GM04503 (cell line): ENCODE results near the gene PRKAG2.
"Not testable (repeated sequence)": the region's sequence is repeated elsewhere in the genome, so short reads cannot be mapped to it uniquely, and the experiment has no call there.

Experiments used
- DNase-seq: peaks from one replicate; pipeline ENCODE4 v3.0.0-alpha.2; 2012; ENCODE audit warnings: low read depth

Gene PRKAG2

DNA sequence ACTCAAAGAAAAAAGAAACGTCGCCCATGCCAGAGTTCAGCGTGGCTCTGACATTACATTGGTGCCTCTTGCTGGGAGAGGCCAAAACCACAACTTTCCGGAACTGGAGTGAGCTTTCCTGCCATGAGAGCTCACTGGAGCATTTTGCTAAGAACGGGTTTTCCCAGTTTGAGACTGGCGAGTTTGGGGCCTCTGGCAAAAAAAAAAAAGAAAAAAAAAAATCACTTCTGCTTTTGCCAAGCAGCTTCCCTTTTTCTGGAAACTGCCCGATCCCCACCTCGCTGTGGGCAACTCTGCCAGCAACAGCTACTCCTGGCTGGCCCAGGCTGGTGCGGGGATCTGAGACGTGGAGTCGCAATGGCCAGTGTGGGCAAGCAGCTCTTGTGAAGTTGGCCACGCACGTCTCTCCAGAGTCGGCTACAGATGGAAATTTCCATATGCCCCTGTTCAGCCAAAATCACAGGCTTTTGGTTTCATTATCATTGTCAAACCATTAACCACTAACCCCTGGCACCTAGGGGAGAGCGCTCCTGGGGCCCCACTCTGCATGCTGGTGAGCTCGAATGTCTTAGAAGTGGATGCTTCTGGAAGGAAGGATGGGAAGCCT is 25.7 kb downstream of the PRKAG2 start:
- no peak for DNase-seq

DNA sequence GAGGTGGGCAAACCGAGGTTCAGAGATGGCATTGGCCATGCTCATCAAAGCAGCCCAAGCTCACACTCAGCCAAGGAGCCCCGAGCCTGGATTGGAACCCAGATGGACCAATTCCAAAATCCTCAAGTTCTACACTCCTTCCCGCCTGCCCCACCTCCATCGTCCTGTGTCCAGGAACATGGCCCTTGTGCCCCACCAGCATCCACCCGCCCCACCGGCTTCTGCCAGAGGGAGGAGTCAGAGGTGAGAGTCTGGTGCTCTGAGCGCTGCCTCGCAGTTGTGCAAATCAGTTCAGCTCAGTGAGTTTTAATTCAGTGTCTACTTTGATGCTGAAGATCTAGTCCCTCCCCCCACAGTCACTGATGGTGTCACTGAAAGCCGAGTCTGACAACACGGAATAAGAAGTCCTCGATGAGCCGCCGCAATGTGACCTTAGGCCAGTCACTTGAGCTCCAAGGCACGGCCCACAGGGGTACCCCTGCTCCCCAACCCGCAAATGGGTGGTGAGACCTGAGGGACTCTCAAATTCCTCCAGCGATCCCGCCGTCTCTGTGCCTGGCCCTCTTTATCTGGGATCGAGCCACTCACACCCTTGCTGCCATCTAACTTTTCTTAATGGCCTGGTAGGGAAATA is 26.3 kb downstream of the PRKAG2 start:
- no peak for DNase-seq

DNA sequence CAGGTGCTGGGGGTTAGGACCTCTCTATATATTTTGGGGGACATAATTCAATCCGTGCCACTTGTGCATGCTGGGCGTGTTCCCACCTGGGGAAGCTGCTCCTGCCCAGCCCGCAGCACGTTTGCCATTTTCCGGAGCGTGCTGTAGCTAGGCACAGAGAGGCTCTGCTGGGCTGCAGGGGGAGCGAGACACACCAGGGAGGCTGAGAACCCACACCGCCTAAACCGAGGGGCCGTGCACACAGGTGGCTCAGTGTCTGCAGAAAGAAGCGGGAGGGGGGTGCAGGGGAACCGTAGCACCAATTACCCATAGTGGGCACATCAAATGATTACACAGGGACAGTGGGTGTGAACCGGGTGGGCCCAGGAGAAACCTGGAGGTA is 27.0 kb downstream of the PRKAG2 start:
- no peak for DNase-seq

DNA sequence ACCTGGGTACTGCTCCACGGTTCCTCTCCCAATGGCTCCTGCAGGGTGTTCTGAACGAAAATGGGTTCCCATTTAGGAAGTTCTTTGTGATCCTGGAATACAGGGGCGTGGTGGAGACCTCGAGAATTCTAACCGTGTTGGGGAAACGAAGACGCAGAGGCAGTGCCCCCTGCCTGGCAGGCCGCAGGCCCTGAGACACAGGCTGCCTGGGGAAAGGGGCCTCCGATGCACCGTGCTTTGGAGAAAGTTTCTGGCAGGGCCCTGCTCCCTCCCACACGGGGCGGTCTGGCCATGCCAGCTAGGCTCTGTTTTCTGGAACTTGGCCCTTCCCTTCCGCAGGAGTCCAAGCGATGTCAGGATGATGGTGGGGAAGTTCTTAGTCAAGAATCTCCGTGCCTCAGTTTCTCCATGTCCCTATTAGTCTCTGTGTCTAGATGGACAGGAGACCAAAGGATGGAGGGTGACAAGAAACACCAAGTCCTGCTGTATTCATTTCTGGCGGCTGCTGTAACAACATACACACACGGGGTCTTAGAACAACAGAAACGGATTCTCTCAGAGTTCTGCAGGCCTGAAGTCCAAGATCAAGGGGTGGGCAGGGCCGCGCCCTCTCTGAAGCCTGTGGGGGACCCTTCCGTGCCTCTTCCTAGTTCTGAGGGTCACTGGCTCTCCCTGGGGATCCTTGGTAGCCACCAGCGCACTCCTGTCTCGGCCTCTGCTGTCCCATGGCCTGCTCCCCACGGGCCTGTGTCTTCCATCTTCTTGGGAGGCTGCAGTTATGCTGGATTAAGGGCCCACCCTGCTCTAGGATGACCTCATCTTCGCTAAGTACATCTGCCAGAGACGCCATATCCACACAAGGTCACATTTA is 27.7 kb downstream of the PRKAG2 start:
- DNase-seq, result no peak

- DNase-seq, result no peak
Measured at GRCh38 chr7:151847681-151848081, 29.2 kb downstream of the PRKAG2 start.

GRCh38 chr7:151847136-151847535 is 29.8 kb downstream of the PRKAG2 start:
- DNase-seq, result no peak

- no peak for DNase-seq
Measured at GRCh38 chr7:151845412-151846205, 31.3 kb downstream of the PRKAG2 start.

DNA sequence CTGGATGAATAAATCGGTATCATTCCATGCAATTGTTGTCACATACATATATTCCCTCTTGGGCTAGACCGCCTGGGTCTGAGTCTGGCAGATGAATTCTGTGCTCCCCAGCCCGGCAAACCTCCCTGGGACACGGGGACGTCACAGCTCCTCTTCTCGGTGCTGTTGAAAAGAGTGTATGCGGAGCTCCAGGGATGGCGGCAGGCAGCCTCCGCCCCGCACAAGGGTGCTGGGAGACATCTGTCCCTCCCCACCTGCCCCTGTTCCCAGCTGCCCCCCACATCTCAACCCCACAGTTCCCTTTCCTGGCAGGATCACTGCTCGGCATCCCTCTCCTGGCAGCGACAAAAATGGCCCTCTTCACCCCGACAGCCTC is 32.1 kb downstream of the PRKAG2 start:
- no peak for DNase-seq

- DNase-seq, result peak; percentile 14
Measured at GRCh38 chr7:151844071-151844824, 32.7 kb downstream of the PRKAG2 start.

GRCh38 chr7:151843181-151843580 is 33.7 kb downstream of the PRKAG2 start:
- no peak for DNase-seq

- DNase-seq, result not testable (repeated sequence)
Measured at GRCh38 chr7:151841395-151842051, 35.4 kb downstream of the PRKAG2 start.

DNA sequence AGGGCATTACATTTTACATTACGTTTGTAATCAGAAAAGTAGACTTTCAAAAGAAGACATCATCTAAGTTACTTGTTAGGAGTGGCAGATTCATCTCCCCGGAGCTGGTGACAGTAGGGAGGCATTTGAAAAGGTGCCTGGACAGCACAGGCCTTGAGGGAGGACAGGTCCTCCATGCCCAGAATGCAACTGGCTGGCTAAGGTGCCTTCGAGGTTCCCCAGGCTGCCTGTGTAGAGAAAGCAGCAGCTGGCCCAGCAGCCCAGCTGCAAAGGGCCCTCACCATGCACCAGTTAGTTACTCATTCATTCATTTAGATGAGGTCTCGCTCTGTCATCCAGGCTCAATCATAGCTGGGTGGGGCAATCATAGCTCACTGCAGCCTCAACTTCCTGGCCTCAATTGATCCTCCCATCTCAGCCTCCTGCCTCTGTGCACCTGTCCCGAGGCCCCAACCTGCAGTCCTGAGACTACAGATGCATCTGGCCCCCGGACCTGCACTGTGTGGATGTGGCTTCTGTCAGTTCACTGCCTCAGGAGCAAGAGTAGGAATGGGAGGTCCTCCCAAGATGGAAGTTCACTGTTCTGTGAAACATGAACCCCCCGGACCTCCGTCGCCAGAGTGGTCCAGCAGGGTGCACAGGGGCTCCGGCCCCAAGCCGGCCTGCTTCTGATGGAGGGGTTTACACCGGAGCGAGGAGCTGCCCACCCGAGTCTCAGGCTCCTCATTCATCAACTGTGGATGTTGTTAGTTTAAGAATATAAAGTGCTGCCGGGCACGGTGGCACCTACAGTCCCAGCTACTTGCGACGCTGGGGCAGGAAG is 36.6 kb downstream of the PRKAG2 start:
- no peak for DNase-seq

- DNase-seq, result no peak
Measured at GRCh38 chr7:151839451-151839921, 37.4 kb downstream of the PRKAG2 start.

DNA sequence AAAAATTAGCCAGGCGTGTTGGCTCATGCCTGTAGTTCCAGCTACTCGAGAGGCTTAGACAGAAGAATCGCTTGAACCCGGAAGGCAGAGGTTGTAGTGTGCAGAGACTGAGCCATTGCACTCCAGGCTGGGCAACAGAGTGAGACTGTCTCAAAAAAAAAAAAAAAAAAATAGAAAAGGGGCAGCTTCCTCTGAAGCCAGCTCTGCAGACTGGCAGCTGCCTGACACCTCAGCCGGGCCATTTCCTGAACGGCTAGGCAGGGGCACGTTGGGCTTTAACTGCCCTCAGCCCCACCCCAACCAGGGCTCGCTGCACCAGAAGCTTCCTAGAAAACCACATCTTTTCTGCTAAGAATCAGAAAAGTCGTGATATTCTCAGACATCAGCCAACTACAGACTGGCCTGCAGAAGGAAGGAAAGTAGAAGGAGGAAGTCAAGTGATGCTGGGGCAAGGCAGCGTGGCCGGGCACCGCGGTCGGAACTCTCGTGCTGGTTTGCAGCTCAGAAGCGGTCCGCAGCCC is 38.0 kb downstream of the PRKAG2 start:
- DNase-seq, result no peak

DNA sequence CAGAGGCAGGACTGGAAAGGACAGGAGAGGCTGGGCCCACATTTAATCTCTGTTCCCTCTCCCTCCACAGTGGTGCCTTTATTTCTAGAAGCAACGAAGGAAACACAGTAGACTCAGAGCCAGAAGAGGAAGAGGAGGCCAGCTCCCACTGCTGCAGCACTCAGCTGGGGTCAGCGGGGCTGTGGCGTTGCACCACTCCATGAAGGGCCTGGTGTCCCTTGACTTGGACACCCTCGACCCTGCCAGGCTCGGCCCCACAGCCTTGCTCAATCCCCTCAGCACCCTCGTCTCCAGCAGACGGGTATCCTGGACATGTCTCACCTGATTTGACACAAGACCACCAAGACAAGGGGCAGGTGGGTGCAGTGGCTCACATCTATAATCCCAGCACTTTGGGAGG is 38.8 kb downstream of the PRKAG2 start:
- DNase-seq, result no peak

DNA sequence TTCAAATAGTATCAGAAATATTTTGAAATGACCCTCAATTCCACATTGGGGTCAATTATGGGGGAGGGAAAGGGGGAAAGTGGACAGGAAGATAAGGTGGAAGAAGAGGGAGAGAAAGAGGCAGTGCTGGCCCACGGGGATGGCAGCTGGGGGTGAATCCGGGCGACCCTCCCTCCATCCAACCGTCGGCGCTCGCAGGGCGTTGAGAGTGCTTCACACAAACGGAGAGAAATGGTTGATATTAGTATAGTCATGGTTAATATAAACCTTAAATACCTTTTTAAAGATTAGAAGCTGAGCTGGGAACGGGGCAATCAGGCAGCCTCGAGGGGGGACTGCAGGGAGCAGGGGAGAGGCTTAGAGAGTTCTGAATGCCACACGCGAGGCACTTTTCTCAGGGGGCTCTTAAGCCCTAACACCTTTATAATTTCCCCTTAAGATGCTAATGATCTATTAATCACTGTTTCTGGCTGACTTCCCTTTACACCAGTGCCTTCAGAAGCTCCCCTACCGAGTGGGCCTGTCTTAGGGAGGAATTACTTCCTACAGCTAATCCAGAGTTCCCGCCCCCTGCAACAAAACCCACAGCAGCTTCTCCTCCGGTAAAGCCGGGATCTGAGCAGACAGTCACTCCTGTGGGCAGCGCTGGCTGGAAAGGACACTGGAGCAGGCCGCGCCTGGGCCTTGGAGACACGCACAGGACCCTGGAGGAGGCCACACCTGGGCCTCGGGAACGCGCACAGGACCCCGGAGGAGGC is 39.5 kb downstream of the PRKAG2 start:
- DNase-seq, result no peak

- DNase-seq, result no peak
Measured at GRCh38 chr7:151836927-151837205, 40.0 kb downstream of the PRKAG2 start.

- no peak for DNase-seq
Measured at GRCh38 chr7:151836191-151836926, 40.6 kb downstream of the PRKAG2 start.

DNA sequence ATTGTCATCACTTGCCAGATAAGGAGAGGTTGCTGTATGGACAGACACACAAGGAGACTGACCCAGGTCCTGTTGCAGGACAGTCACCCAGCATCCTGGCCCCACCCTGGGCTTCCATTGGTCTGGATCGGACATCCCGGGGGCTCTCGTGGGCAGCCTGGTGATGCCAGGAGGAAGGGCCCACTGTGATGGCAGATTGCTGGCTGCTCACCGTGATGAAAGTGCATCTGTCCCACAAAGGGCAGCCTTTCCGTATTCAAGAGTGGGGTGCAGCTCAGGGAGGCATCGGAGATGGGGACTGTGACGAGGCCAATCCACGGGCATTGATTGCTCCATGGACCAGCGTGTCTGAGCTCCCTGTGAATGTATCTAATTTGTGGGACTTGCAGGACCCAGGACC is 41.3 kb downstream of the PRKAG2 start:
- no peak for DNase-seq
